Smooth muscle cell of bladder (primary cell): ENCODE measurements around the gene LDHAL6B. TPM values are rescaled to one million over a fixed set of nuclear protein-coding genes. Genes with fewer than 3 reads are reported as not detected.

ENCODE experiments used
- total RNA-seq: library from RNA; depleted of rRNA; stranded (reverse); fragments of >200 nt; gene quantifications from 2 replicates; pipeline ENCODE4 v1.2.3, GENCODE V29; 2014

Gene LDHAL6B
- total RNA-seq, result not detected in 2 replicates

GRCh38 chr15:59206623-59207183 lies at the start of gene LDHAL6B:
Gene LDHAL6B, plus strand, starts transcription at chr15:59206843. Its CDS starts 98 bp downstream, at chr15:59206941.

Other genes with a start within 250 kb of the LDHAL6B start
- gene RNF111, start 219.2 kb upstream of the LDHAL6B start, total RNA-seq, result 10.5 and 12.1 TPM in 2 replicates
- 7.1 and 9.0 TPM in 2 replicates for gene CCNB2, start 101.7 kb upstream of the LDHAL6B start, total RNA-seq
- gene MYO1E, start 166.0 kb downstream of the LDHAL6B start, total RNA-seq, result 45.7 and 85.1 TPM in 2 replicates
- gene FAM81A, start 231.3 kb downstream of the LDHAL6B start, total RNA-seq, result under 0.01 and 0.18 TPM in 2 replicates